CD4-positive, alpha-beta memory T cell (primary cell): ENCODE measurements around the gene PHF23. TPM values are rescaled to one million over a fixed set of nuclear protein-coding genes. Genes with fewer than 3 reads are reported as not detected.
"Not testable (repeated sequence)": the region's sequence is repeated elsewhere in the genome, so short reads cannot be mapped to it uniquely, and the experiment has no call there.

Experiments used
- CTCF ChIA-PET: fragments of 350-600 bp; sonication (Branson Sonifier 250); formaldehyde crosslinking; loops from one replicate; lab custom pipeline; 2021; ENCODE audit warnings: inconsistent platforms; ENCODE audit not compliant: partially characterized antibody; lab: Charles Lee
- POLR2A ChIA-PET: fragments of 350-600 bp; sonication (Branson Sonifier 250); formaldehyde crosslinking; loops from one replicate; lab custom pipeline; 2021; ENCODE audit not compliant: partially characterized antibody; lab: Charles Lee
- DNase-seq, 5 donors: peaks; one replicate each; pipeline versions ENCODE4 v3.0.0 to v3.0.0-alpha.2; 2020 to 2022; ENCODE audit warnings: mixed read lengths in 1 of 5
- H3K27ac ChIP-seq: one replicate; pipeline ENCODE4 v1.7.0; 2013; ENCODE audit warnings: low read depth, low read length
- H3K27me3 ChIP-seq: 2 replicates; pipeline ENCODE4 v1.7.0; 2013; ENCODE audit warnings: mild to moderate bottlenecking, low read length, moderate library complexity; ENCODE audit not compliant: insufficient read depth
- H3K36me3 ChIP-seq: 2 replicates; pipeline ENCODE4 v1.7.0; 2013; ENCODE audit warnings: mild to moderate bottlenecking, low read length, moderate library complexity; ENCODE audit not compliant: insufficient read depth
- H3K4me1 ChIP-seq: 2 replicates; pipeline ENCODE4 v1.7.0; 2013; ENCODE audit warnings: mild to moderate bottlenecking, low read length, moderate library complexity; ENCODE audit not compliant: insufficient read depth
- H3K4me3 ChIP-seq, 2 donors: one replicate each; pipeline ENCODE4 v1.7.0; 2013; ENCODE audit warnings: low read length in 2 of 2, mild to moderate bottlenecking in 1 of 2
- H3K9me3 ChIP-seq, 2 donors: one replicate each; pipeline ENCODE4 v1.7.0; 2013; ENCODE audit warnings: low read length in 2 of 2, control low read depth in 1 of 2; ENCODE audit not compliant: control insufficient read depth in 1 of 2
- H3K27ac Mint-ChIP-seq, 7 donors: one replicate each; pipeline ENCODE4 v1.8.0; 2020 to 2021; ENCODE audit warnings: mixed read lengths in 7 of 7, mild to moderate bottlenecking in 6 of 7, inconsistent platforms in 3 of 7, moderate library complexity in 3 of 7
- H3K27me3 Mint-ChIP-seq, 2 donors: one replicate each; pipeline ENCODE4 v1.8.0; 2020 to 2021; ENCODE audit warnings: mixed read lengths in 2 of 2
- H3K36me3 Mint-ChIP-seq, 2 donors: one replicate each; pipeline ENCODE4 v1.8.0; 2020 to 2021; ENCODE audit warnings: mixed read lengths in 2 of 2, inconsistent platforms in 1 of 2, mild to moderate bottlenecking in 1 of 2
- H3K4me1 Mint-ChIP-seq, 4 donors: one replicate each; pipeline ENCODE4 v1.8.0; 2020 to 2021; ENCODE audit warnings: mixed read lengths in 4 of 4, mild to moderate bottlenecking in 1 of 4
- H3K4me3 Mint-ChIP-seq, 8 donors: one replicate each; pipeline ENCODE4 v1.8.0; 2020 to 2021; ENCODE audit warnings: mixed read lengths in 8 of 8, mild to moderate bottlenecking in 7 of 8, moderate library complexity in 6 of 8, inconsistent platforms in 3 of 8
- H3K9me3 Mint-ChIP-seq, 8 donors: one replicate each; pipeline ENCODE4 v1.8.0; 2020 to 2021; ENCODE audit warnings: mixed read lengths in 8 of 8, mild to moderate bottlenecking in 5 of 8, inconsistent platforms in 3 of 8, moderate library complexity in 1 of 8
- intact Hi-C: fragments of 100-400 bp; cut with micrococcal nuclease; formaldehyde crosslinking; loops from one replicate; pipeline ENCODE4 v1.15.1; 2023
- polyA plus RNA-seq, 2 donors: library from polyadenylated mRNA; unstranded; fragments of 300-500 nt; fragmentation: Illumina TruSeq; gene quantifications; one replicate each; pipeline ENCODE4 v1.2.3, GENCODE V29; 2021
- total RNA-seq, 2 experiments: library from RNA; stranded (reverse); gene quantifications; one replicate each; pipeline ENCODE4 v1.2.3, GENCODE V29; 2021

The PHF23 gene
- total and polyA plus RNA-seq, 4 experiments from 2014 or later, result 11.4 to 55.8 (median 37.8) TPM

GRCh38 chr17:7243838-7244237 is 4.6 kb upstream of the PHF23 start:
- H3K27me3 ChIP-seq, H3K4me3 ChIP-seq, H3K9me3 ChIP-seq, DNase-seq, H3K9me3 Mint-ChIP-seq, H3K27me3 Mint-ChIP-seq, intact Hi-C loops: not testable (repeated sequence)
- Histone ChIP-seq H3K4me1 (peaks cover 35% of the 10 kb centered on the region), H3K27ac (peak overlapping the region; percentile 96), H3K36me3 (peaks cover 28% of the 10 kb centered on the region)
- H3K4me3 Mint-ChIP-seq, result peak overlapping the region in 3 of 8 donors; percentile 25 to 66 (median 29)
- CTCF ChIA-PET, result interaction anchor here (1.4 kb wide), 1 partner anchor 52 kb away, joined by 3 read pairs; no protein-coding TSS in a partner anchor
- POLR2A ChIA-PET, result interaction anchor here (0.7 to 17.6 kb wide), 5 partner anchors 6 to 52 kb away, joined by 3 to 435 read pairs (median 17); partner anchors contain the start of genes ACADVL, CTDNEP1, DLG4 and DVL2
- H3K27ac Mint-ChIP-seq, result peak overlapping the region in 6 of 7 donors; percentile 22 to 100 (median 93)
- H3K4me1 Mint-ChIP-seq, result peaks cover 27 to 58% (median 39%) of the 10 kb centered on the region in 4 donors
- H3K36me3 Mint-ChIP-seq, result peaks cover 24 to 60% of the 10 kb centered on the region in 2 donors

- ChIA-PET POLR2A (interaction anchor here (1.2 to 17.6 kb wide), 17 partner anchors 7 to 443 kb away, joined by 3 to 435 read pairs (median 7); partner anchors contain the start of genes ACADVL, ACAP1, CTDNEP1 and DLG4), CTCF (interaction anchor here (1.4 kb wide), 1 partner anchor 52 kb away, joined by 3 read pairs; no protein-coding TSS in a partner anchor)
- peak overlapping the region; percentile 71 to 96 (median 85) for H3K4me3 Mint-ChIP-seq
- Histone ChIP-seq H3K27ac (peak overlapping the region; percentile 96), H3K4me3 (peak overlapping the region; percentile 74 to 82), H3K9me3 (no peaks in the 10 kb centered on the region), H3K27me3 (no peaks in the 10 kb centered on the region), H3K36me3 (peaks cover 28% of the 10 kb centered on the region), H3K4me1 (peaks cover 30% of the 10 kb centered on the region)
- H3K36me3 Mint-ChIP-seq, result peaks cover 24 to 64% of the 10 kb centered on the region in 2 donors
- no peak for DNase-seq
- H3K4me1 Mint-ChIP-seq, result peaks cover 24 to 57% (median 36%) of the 10 kb centered on the region in 4 donors
- H3K27ac Mint-ChIP-seq, result peak overlapping the region; percentile 84 to 100 (median 90)
- peaks cover 0 to 2% of the 10 kb centered on the region in 2 donors for H3K27me3 Mint-ChIP-seq
- peaks cover 0 to 8% (median 0%) of the 10 kb centered on the region in 8 donors for H3K9me3 Mint-ChIP-seq
- intact Hi-C loops, result no loop called here
These were observed 4.1 kb upstream of the PHF23 start for GRCh38 chr17:7243453-7243729.

- Histone ChIP-seq H3K4me1 (peaks cover 29% of the 10 kb centered on the region), H3K4me3 (peak overlapping the region; percentile 74 to 82), H3K36me3 (peaks cover 28% of the 10 kb centered on the region), H3K27ac (peak overlapping the region; percentile 96), H3K27me3 (no peaks in the 10 kb centered on the region), H3K9me3 (no peaks in the 10 kb centered on the region)
- peak; percentile 93 to 95 (median 95) for DNase-seq
- H3K4me3 Mint-ChIP-seq, result peak overlapping the region; percentile 95 to 100 (median 96)
- H3K4me1 Mint-ChIP-seq, result peaks cover 24 to 56% (median 35%) of the 10 kb centered on the region in 4 donors
- CTCF ChIA-PET, result interaction anchor here (0.9 to 1.5 kb wide), 4 partner anchors 22 to 53 kb away, joined by 3 to 8 read pairs (median 4); partner anchors contain the start of genes ACADVL and DLG4
- POLR2A ChIA-PET, result interaction anchor here (0.5 to 17.6 kb wide), 22 partner anchors 7 to 875 kb away, joined by 3 to 435 read pairs (median 6); partner anchors contain the start of genes ACADVL, ACAP1, CTDNEP1 and DLG4
- peaks cover 0 to 8% (median 0%) of the 10 kb centered on the region in 8 donors for H3K9me3 Mint-ChIP-seq
- H3K27me3 Mint-ChIP-seq, result peaks cover 0 to 2% of the 10 kb centered on the region in 2 donors
- H3K36me3 Mint-ChIP-seq, result peaks cover 24 to 64% of the 10 kb centered on the region in 2 donors
- peak overlapping the region; percentile 98 to 100 (median 100) for H3K27ac Mint-ChIP-seq
- intact Hi-C loops, result no loop called here
These were observed 3.6 kb upstream of the PHF23 start for GRCh38 chr17:7242717-7243452.

GRCh38 chr17:7241783-7242716 is 2.8 kb upstream of the PHF23 start, which contains the start of gene GABARAP:
TSS of gene GABARAP (minus strand) at chr17:7242449. CDS start at chr17:7242330, 119 bp downstream.
- Mint-ChIP-seq H3K27me3 (peaks cover 0 to 2% of the 10 kb centered on the region in 2 donors), H3K36me3 (peaks cover 26 to 66% of the 10 kb centered on the region in 2 donors), H3K4me3 (peak within 1 kb of the TSS; percentile 95 to 100 (median 96)), H3K27ac (peak within 1 kb of the TSS; percentile 98 to 100 (median 100)), H3K9me3 (peaks cover 0 to 8% (median 0%) of the 10 kb centered on the region in 8 donors), H3K4me1 (peaks cover 30 to 61% (median 39%) of the 10 kb centered on the region in 4 donors)
- POLR2A ChIA-PET, result interaction anchor here (0.5 to 17.6 kb wide), 23 partner anchors 8 to 876 kb away, joined by 3 to 435 read pairs (median 6); partner anchors contain the start of genes ACADVL, ACAP1, CTDNEP1 and DLG4
- H3K27ac ChIP-seq, result peak within 1 kb of the TSS; percentile 96
- H3K4me1 ChIP-seq, result peaks cover 36% of the 10 kb centered on the region
- CTCF ChIA-PET, result interaction anchor here (0.9 to 1.8 kb wide), 7 partner anchors 8 to 55 kb away, joined by 3 to 8 read pairs (median 6); partner anchors contain the start of genes ACADVL and DLG4
- no peaks in the 10 kb centered on the region for H3K9me3 ChIP-seq
- no peaks in the 10 kb centered on the region for H3K27me3 ChIP-seq
- peak within 1 kb of the TSS; percentile 74 to 82 for H3K4me3 ChIP-seq
- peak; percentile 90 to 94 (median 90) for DNase-seq
- intact Hi-C loops, result no loop called here
- peaks cover 28% of the 10 kb centered on the region for H3K36me3 ChIP-seq

- H3K27me3 Mint-ChIP-seq, result peaks cover 0 to 2% of the 10 kb centered on the region in 2 donors
- ChIA-PET POLR2A (interaction anchor here (0.9 to 17.6 kb wide), 9 partner anchors 9 to 446 kb away, joined by 3 to 435 read pairs (median 14); partner anchors contain the start of genes ACADVL, ACAP1, CTDNEP1 and DLG4), CTCF (interaction anchor here (0.9 to 1.8 kb wide), 7 partner anchors 8 to 238 kb away, joined by 3 to 8 read pairs (median 3); partner anchors contain the start of genes ACAP1 and ZBTB4)
- peaks cover 0 to 8% (median 0%) of the 10 kb centered on the region in 8 donors for H3K9me3 Mint-ChIP-seq
- Histone ChIP-seq H3K4me3 (peak overlapping the region; percentile 74 to 82), H3K27me3 (no peaks in the 10 kb centered on the region), H3K4me1 (peaks cover 44% of the 10 kb centered on the region), H3K27ac (peak overlapping the region; percentile 96), H3K9me3 (no peaks in the 10 kb centered on the region), H3K36me3 (peaks cover 29% of the 10 kb centered on the region)
- H3K27ac Mint-ChIP-seq, result peak overlapping the region; percentile 98 to 100 (median 100)
- peaks cover 24 to 65% of the 10 kb centered on the region in 2 donors for H3K36me3 Mint-ChIP-seq
- H3K4me3 Mint-ChIP-seq, result peak overlapping the region; percentile 95 to 100 (median 96)
- intact Hi-C loops, result no loop called here
- H3K4me1 Mint-ChIP-seq, result peaks cover 34 to 61% (median 41%) of the 10 kb centered on the region in 4 donors
- no peak for DNase-seq
These were observed 2.0 kb upstream of the PHF23 start for GRCh38 chr17:7241090-7241733.
